ENCODE data around the gene VARS1.
"Not testable (repeated sequence)": the region's sequence is repeated elsewhere in the genome, so short reads cannot be mapped to it uniquely, and the experiment has no call there.

VARS1 gene

DNA sequence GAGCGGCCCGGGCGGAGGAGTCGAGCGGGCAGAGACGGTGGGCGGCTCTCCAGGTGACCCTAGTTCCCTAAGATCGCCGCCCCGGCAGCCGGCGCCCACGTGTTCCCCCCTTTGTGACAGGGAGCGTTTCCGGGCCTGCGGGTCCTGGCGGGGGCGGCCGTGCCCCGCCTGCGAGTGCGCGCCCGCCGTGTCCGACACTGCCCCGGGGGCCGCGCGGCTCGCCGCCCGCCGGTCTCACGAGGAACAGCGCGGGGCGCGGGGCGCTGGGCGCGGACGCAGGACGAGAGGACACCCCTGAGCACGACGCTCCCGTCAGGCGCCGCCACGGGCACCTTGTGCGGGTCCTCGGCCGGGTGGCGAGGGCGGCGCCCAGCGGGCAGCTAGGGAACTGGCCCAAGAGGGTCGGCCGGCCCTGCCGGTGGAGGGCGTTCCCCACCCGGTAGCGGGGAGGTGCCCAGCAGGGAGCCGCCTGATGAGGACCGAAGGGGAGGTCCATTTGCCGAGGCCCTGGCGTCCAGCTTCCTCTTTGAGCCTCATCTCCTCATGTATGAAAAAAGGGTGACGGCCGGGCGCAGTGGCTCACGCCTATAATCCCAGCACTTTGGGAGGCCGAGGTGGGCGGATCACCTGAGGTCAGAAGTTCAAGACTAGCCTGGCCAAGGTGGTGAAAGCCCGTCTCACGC is at the start of gene VARS1:
TSS of gene VARS1 (minus strand) at position 137 of the 683 bp plus-strand sequence. CDS start 535 bp downstream, outside the sequence.
- no peak for DNase-seq (ENCODE audit: low read depth)

- DNase-seq (ENCODE audit: low read depth) = no peak
These were observed 49.0 kb upstream of the VARS1 start for GRCh38 chr6:31844507-31844906.

DNA sequence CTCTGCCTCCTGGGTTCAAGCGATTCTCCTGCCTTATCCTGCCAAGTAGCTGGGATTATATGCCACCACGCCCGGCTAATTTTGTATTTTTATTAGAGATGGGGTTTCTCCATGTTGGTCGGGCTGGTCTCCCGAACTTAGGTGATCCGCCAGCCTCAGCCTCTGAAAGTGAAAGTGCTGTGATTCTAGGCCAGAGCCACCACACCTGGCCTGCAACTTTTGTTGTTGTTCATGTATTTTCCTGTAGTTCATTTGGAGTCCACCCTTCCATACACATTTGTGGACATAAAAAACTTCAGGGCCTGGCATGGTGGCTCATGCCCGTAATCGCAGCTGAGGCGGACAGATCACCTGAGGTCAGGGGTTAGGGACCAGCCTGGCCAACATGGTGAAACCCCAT is 46.5 kb upstream of the VARS1 start:
- DNase-seq (ENCODE audit: low read depth) = no peak

GRCh38 chr6:31839779-31840126 is 44.2 kb upstream of the VARS1 start:
- not testable (repeated sequence) for DNase-seq (ENCODE audit: low read depth)

DNA sequence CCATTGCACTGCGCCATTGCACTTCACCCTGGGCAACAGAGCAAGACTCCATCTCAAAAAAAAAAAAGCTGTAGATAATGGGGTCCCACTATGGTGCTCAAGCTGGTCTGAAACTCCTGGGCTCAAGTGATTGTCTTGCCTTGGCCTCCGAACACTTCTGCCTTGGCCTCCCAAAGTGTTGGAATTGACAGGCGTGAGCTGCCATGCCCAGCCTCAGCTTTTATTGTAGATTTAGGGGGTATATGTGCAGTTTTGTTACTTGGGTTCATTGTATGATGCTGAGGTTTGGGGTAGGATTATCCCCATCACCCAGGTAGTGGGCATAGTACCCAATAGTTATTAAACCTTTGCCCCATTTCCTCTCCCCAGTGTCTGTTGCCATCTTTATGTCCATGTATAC is 43.4 kb upstream of the VARS1 start:
- DNase-seq (ENCODE audit: low read depth) = no peak

GRCh38 chr6:31838114-31838553 is 42.6 kb upstream of the VARS1 start:
- not testable (repeated sequence) for DNase-seq (ENCODE audit: low read depth)

GRCh38 chr6:31837369-31838113 is 42.0 kb upstream of the VARS1 start:
- no peak for DNase-seq (ENCODE audit: low read depth)

DNA sequence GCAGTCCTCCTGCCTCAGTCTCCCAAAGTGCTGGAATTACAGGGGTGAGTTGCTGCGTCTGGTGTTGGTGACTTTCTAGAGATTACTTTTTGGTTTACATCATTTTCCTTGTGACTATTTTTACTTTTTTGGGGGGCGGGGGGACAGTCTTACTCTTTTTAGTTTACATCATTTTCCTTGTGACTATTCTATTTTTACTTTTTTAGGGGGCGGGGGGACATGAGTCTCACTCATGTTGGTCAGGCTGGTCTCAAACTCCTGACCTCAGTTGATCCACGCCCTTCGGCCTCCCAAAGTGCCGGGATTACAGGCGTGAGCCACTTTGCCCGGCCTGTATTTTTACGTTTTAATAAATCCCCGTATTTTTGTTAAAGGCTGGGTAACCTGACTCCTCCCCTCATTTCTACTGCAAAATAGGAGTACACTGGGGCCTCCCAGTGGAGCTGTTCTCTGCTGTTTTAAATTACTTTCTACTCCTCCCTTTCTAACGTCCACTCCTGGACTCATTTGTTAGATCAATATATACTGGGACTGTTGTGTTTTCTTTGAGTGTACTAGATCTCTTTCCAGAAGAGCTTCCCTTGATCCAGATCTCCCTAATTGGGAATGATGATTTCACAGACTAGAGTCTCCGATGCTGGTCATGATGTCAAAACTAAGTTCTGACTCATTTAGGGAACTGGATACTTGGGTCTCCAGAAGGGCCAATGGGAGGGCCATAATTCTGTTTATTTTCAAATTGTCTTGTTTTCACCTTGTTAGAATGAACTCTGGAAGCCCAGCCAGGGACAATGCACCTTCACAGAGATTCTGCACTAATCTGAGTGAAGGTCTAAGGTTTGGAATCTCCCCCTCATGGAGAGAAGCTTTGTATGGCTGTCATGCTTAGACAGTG is 41.2 kb upstream of the VARS1 start:
- DNase-seq (ENCODE audit: low read depth) = no peak

DNA sequence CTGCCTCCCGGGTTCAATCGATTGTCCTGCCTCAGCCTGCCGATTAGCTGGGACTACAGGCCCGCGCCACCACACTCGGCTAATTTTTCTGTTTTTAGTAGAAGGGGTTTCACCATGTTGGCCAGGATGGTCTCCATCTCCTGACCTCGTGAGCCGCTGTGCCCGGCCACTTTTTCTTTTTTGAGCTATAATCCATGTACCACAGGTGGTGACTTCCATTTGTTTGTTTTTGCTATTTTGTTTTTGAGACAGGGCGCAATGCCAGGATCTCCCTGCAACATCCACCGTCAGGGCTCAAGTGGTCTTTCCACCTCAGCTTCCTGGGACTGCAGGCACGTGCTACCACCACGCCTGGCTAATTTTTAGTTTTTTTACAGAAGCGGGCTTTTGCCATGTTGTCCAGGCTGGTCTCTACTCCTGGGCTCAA is 40.5 kb upstream of the VARS1 start:
- no peak for DNase-seq (ENCODE audit: low read depth)

- DNase-seq (ENCODE audit: low read depth) = peak; percentile 53
These were observed 39.1 kb upstream of the VARS1 start for GRCh38 chr6:31834367-31835250.

- no peak for DNase-seq (ENCODE audit: low read depth)
These were observed 36.0 kb upstream of the VARS1 start for GRCh38 chr6:31831350-31832215.

DNA sequence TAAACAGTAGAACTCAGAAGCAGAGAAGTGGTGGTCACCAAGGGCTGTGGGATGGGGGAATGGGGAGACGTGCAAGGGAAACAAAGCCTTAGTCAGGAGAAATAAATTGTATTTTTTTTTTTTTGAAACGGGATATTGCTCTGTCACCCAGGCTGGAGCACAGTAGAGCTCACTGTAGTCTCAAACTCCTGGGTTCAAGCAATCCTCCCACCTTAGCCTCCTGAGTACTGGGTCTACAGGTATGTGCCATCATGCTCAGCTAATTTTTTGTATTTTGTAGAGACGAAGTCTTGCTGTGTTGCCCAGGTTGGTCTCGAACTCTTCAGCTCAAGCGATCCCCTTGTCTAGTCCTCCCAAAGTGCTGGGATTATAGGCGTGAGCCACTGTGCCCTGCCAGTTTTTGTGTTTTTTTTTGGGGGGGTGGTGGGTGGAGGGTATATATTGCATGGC is 35.4 kb upstream of the VARS1 start:
- no peak for DNase-seq (ENCODE audit: low read depth)

DNA sequence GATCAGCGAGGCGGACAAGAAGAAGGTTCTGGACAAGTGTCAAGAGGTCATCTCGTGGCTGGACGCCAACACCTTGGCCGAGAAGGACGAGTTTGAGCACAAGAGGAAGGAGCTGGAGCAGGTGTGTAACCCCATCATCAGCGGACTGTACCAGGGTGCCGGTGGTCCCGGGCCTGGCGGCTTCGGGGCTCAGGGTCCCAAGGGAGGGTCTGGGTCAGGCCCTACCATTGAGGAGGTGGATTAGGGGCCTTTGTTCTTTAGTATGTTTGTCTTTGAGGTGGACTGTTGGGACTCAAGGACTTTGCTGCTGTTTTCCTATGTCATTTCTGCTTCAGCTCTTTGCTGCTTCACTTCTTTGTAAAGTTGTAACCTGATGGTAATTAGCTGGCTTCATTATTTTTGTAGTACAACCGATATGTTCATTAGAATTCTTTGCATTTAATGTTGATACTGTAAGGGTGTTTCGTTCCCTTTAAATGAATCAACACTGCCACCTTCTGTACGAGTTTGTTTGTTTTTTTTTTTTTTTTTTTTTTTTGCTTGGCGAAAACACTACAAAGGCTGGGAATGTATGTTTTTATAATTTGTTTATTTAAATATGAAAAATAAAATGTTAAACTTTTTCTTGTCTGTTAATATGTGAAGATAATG is 34.2 kb upstream of the VARS1 start:
- no peak for DNase-seq (ENCODE audit: low read depth)

DNA sequence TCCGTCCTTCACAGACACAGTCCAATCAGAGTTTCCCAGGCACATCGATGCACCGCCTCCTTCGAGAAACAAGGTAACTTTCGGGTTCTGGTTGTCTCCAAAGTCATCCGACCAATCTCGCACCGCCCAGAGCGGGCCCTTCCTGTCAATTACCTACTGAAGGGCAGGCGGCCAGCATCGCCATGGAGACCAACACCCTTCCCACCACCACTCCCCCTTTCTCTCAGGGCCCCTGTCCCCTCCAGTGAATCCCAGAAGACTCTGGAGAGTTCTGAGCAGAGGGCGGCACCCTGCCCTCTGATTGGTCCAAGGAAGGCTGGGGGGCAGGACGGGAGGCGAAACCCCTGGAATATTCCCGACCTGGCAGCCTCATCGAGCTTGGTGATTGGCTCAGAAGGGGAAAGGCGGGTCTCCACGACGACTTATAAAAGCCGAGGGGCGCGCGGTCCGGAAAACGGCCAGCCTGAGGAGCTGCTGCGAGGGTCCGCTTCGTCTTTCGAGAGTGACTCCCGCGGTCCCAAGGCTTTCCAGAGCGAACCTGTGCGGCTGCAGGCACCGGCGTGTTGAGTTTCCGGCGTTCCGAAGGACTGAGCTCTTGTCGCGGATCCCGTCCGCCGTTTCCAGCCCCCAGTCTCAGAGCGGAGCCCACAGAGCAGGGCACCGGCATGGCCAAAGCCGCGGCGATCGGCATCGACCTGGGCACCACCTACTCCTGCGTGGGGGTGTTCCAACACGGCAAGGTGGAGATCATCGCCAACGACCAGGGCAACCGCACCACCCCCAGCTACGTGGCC is 31.9 kb upstream of the VARS1 start, which contains the start of gene HSPA1B:
TSS of gene HSPA1B (plus strand) at position 453 of the 794 bp plus-strand sequence. CDS start at position 666, 213 bp downstream.
- DNase-seq (ENCODE audit: low read depth) = peak; percentile 92

DNA sequence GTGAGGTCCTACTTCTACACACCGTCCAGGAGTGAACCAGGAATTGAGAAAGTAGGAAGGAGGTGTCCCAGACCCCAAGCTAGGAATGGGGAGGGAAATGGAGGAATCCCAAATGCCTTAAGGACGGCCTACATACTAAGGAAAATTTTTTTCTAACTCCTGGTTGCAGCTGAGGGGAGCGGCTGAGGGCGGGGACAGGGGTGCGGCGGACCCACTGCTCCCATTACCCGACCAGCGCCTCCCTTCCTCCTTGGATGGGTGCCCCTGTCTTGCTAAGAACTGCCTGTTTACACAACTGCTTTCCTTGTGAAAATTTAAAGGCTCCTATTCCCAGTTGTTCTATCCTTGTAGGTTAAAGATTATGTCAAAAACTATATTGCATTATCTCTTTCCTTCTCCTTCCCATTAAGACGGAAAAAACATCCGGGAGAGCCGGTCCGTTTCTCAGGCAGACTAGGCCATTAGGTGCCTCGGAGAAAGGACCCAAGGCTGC is 31.3 kb upstream of the VARS1 start:
- no peak for DNase-seq (ENCODE audit: low read depth)

GRCh38 chr6:31825553-31825952 is 30.0 kb upstream of the VARS1 start:
- DNase-seq (ENCODE audit: low read depth) = no peak

- not testable (repeated sequence) for DNase-seq (ENCODE audit: low read depth)
These were observed 28.1 kb upstream of the VARS1 start for GRCh38 chr6:31823592-31824196.

Data from GM04503 (cell line).